K562 (cell line): Measurements from ENCODE around the gene SYNGR1. TPM values are rescaled to one million over a fixed set of nuclear protein-coding genes. Genes with fewer than 3 reads are reported as not detected.
"Not testable (repeated sequence)": the region's sequence is repeated elsewhere in the genome, so short reads cannot be mapped to it uniquely, and the experiment has no call there.

Experiments used
- ATAC-seq: fragments of 200-7000 bp; cut with Tn5 transposase; 3 replicates; pipeline ENCODE4 v1.9.1; 2020; ENCODE audit warnings: moderate library complexity
- BruUV-seq: library from RNA; stranded (reverse); fragments of 400-500 nt; replicated peaks from 2 replicates; lab custom pipeline; 2021; lab: Mats Ljungman, UMichigan
- CTCF ChIA-PET: fragments of 300-600 bp; formaldehyde crosslinking; extraction: SDS; loops from one replicate; lab custom pipeline; 2021; ENCODE audit warnings: low intra/inter-chr PET ratio; lab: Yijun Ruan, JAX
- POLR2A ChIA-PET: fragments of 300-600, 350-650 bp; sonication (Branson Sonifier 250); formaldehyde crosslinking; extraction: SDS; loops from one replicate; lab custom pipeline; 2021; ENCODE audit warnings: antibody characterized with exemption, inconsistent platforms; lab: Yijun Ruan, JAX
- DNase-seq, 4 experiments: peaks; one replicate each; pipeline versions ENCODE4 v3.0.0 to v3.0.0-alpha.2; 2011 to 2018; ENCODE audit warnings: low spot score in 3 of 4, mixed read lengths in 3 of 4; ENCODE audit errors: extremely low read depth in 1 of 4
- FAIRE-seq: peaks from 2 replicates; lab custom pipeline; 2011; peaks lifted over from hg19 to GRCh38; lab: Jason Lieb, UNC
- H2AFZ ChIP-seq: 2 replicates; pipeline ENCODE4 v1.6.0; 2011; ENCODE audit warnings: low read depth, low read length, control low read depth, inconsistent platforms
- H3K27ac ChIP-seq: fragments of 200-600 bp; 3 replicates; pipeline ENCODE4 v1.8.0; 2011; ENCODE audit warnings: low read depth, mild to moderate bottlenecking, control low read depth, inconsistent platforms, low read length, moderate library complexity, mixed read lengths; ENCODE audit errors: extremely low read depth
- H3K27me3 ChIP-seq, 2 experiments: fragments of 300-600 bp in 1 of 2; 2 replicates in 1 of 2; 3 replicates in 1 of 2; pipeline versions ENCODE4 v1.6.0 to v1.8.0; 2011; ENCODE audit warnings: inconsistent platforms in 2 of 2, low read length in 2 of 2, mild to moderate bottlenecking in 1 of 2, mixed read lengths in 1 of 2, moderate library complexity in 1 of 2; ENCODE audit not compliant: control insufficient read depth in 2 of 2, insufficient read depth in 2 of 2
- H3K36me3 ChIP-seq: fragments of 300-600 bp; 3 replicates; pipeline ENCODE4 v1.8.0; 2011; ENCODE audit warnings: mild to moderate bottlenecking, low read length, inconsistent platforms; ENCODE audit not compliant: control insufficient read depth, insufficient read depth
- H3K4me1 ChIP-seq, 2 experiments: fragments of 200-600 bp in 1 of 2; replicated peaks in 1 of 2; 2 replicates in 1 of 2; 3 replicates in 1 of 2; pipeline versions ENCODE4 v1.5.1 to v1.8.0; 2011; ENCODE audit warnings: inconsistent platforms in 2 of 2, low read length in 2 of 2, mild to moderate bottlenecking in 1 of 2, mixed read lengths in 1 of 2, moderate library complexity in 1 of 2; ENCODE audit not compliant: control insufficient read depth in 2 of 2, insufficient read depth in 2 of 2
- H3K4me2 ChIP-seq: 2 replicates; pipeline ENCODE4 v1.6.1; 2011; ENCODE audit warnings: low read length, control low read depth, inconsistent platforms, mixed read lengths; ENCODE audit not compliant: insufficient read depth
- H3K4me3 ChIP-seq: fragments of 200-600 bp; sonication (generic), shearing (Covaris generic); 2 replicates; pipeline ENCODE4 v1.5.1; 2016; ENCODE audit warnings: control low read depth, inconsistent platforms
- H3K79me2 ChIP-seq: fragments of 200-600 bp; 3 replicates; pipeline ENCODE4 v1.8.0; 2011; ENCODE audit warnings: low read length, inconsistent platforms; ENCODE audit not compliant: control insufficient read depth, insufficient read depth
- H3K9ac ChIP-seq, 2 experiments: 2 replicates each; pipeline versions ENCODE4 v1.6.0 to v1.6.1; 2011; ENCODE audit warnings: low read depth in 2 of 2, low read length in 2 of 2, control low read depth in 1 of 2, inconsistent platforms in 1 of 2, mild to moderate bottlenecking in 1 of 2, mixed read lengths in 1 of 2; ENCODE audit not compliant: insufficient read depth in 1 of 2
- H3K9me1 ChIP-seq: one replicate; pipeline ENCODE4 v1.6.0; 2011; ENCODE audit warnings: inconsistent platforms, mild to moderate bottlenecking, low read length, moderate library complexity; ENCODE audit not compliant: control insufficient read depth, insufficient read depth
- H3K9me3 ChIP-seq: replicated peaks from 2 replicates; pipeline ENCODE4 v1.5.1; 2011; ENCODE audit warnings: low read depth, low read length, inconsistent platforms; ENCODE audit not compliant: control insufficient read depth, insufficient read depth
- H4K20me1 ChIP-seq: replicated peaks from 2 replicates; pipeline ENCODE4 v1.6.1; 2011; ENCODE audit warnings: low read length, inconsistent platforms, mixed read lengths; ENCODE audit not compliant: control insufficient read depth, insufficient read depth
- MEIS2 ChIP-seq: fragments of 450-650 bp; IDR thresholded peaks from 2 replicates; pipeline ENCODE4 v1.6.1; 2014; ENCODE audit warnings: mild to moderate bottlenecking; ENCODE audit not compliant: partially characterized antibody
- ZC3H11A ChIP-seq: IDR thresholded peaks from 2 replicates; pipeline ENCODE4 v1.6.1; 2012; ENCODE audit warnings: low read depth, low read length, improper control_type of control experiment
- WGBS: fragments of 100-300 bp; shearing (Covaris generic); methylation state at CpG from one replicate; pipeline ENCODE4 v1.1.6; 2016; ENCODE audit warnings: low coverage, mixed read lengths; ENCODE audit not compliant: insufficient coverage; ENCODE audit errors: missing lambda C conversion rate; 5-methylcytosine and 5-hydroxymethylcytosine counted together
- in situ Hi-C: fragments of 300-500 bp; cut with MboI; formaldehyde crosslinking; loops from 4 replicates; pipeline ENCODE4 v1.15.0; 2018; ENCODE audit warnings: inconsistent platforms, mixed read lengths
- intact Hi-C: fragments of 100-400 bp; cut with micrococcal nuclease; formaldehyde crosslinking; loops from 2 replicates; pipeline ENCODE4 v1.14.2; 2022
- polyA plus RNA-seq, 8 experiments: library from polyadenylated mRNA; depleted of rRNA in 4 of 8; stranded (reverse) in 5 of 8; unstranded in 3 of 8; fragments of >200 nt; fragmentation: Nextera tagmentation in 2 of 8; fragmentation: Illumina TruSeq in 1 of 8; extraction: Ambion mirVana in 2 of 8; extraction: Trizol in 1 of 8; gene quantifications; 2 replicates each; pipeline versions ENCODE4 v1.2.1 to v1.2.3, GENCODE V29; 2011 to 2014; ENCODE audit warnings: inconsistent platforms in 1 of 8, missing spikeins in 1 of 8
- total RNA-seq, 7 experiments: library from RNA; depleted of rRNA in 6 of 7; stranded (reverse); fragments of >200 nt in 6 of 7; fragmentation: Illumina TruSeq in 2 of 7; extraction: Trizol in 2 of 7; gene quantifications; 2 replicates each; pipeline versions ENCODE4 v1.2.1 to v1.2.3, GENCODE V29; 2011 to 2021; ENCODE audit warnings: low replicate concordance in 1 of 7
- TF ChIP-seq, protein P1 (sequence below), 2 experiments: fragments of 150-350 bp in 1 of 2; IDR thresholded peaks; 2 replicates each; pipeline ENCODE4 v1.6.1; 2012 to 2016; ENCODE audit warnings: low read depth in 2 of 2, low read length in 2 of 2, mild to moderate bottlenecking in 1 of 2, moderate library complexity in 1 of 2

SYNGR1 gene
- total and polyA plus RNA-seq, 9 of the 15 experiments (the other 6 are each of a cell fraction or from before 2014, with no cell fraction given): 1.8 to 15.9 (median 5.5) TPM

DNA sequence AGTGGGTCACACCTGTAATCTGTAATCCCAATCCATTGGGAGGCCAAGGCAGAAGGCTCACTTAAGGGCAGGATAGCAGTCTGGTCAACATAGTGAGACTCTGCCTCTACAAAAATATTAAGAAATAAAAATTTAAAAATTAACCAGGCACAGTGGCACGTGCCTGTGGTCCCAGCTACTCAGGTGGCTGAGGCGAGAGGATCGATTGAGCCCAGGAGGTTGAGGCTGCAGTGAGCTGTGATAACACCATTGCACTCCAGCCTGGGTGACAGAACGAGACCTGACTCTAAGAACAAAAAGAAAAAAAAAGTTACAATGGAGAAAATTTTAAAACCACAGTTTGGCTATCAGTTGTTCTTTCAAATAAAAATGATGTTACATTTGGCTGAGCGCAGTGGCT is 13.4 kb upstream of the SYNGR1 start (continued):
- TF ChIP-seq, protein P1, sequence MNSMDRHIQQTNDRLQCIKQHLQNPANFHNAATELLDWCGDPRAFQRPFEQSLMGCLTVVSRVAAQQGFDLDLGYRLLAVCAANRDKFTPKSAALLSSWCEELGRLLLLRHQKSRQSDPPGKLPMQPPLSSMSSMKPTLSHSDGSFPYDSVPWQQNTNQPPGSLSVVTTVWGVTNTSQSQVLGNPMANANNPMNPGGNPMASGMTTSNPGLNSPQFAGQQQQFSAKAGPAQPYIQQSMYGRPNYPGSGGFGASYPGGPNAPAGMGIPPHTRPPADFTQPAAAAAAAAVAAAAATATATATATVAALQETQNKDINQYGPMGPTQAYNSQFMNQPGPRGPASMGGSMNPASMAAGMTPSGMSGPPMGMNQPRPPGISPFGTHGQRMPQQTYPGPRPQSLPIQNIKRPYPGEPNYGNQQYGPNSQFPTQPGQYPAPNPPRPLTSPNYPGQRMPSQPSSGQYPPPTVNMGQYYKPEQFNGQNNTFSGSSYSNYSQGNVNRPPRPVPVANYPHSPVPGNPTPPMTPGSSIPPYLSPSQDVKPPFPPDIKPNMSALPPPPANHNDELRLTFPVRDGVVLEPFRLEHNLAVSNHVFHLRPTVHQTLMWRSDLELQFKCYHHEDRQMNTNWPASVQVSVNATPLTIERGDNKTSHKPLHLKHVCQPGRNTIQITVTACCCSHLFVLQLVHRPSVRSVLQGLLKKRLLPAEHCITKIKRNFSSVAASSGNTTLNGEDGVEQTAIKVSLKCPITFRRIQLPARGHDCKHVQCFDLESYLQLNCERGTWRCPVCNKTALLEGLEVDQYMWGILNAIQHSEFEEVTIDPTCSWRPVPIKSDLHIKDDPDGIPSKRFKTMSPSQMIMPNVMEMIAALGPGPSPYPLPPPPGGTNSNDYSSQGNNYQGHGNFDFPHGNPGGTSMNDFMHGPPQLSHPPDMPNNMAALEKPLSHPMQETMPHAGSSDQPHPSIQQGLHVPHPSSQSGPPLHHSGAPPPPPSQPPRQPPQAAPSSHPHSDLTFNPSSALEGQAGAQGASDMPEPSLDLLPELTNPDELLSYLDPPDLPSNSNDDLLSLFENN (IDR thresholded peaks at IDR 0.05; ENCODE audit: low read depth in 2 of 2, low read length in 2 of 2): no peak
- TF ChIP-seq ZC3H11A: no peak
- TF ChIP-seq MEIS2: no peak
- TF ChIP-seq, all 486 proteins: peak for 0

GRCh38 chr22:39339775-39340174 is 10.0 kb upstream of the SYNGR1 start:
- FAIRE-seq, H3K9me1 ChIP-seq, in situ Hi-C loops, intact Hi-C loops, H3K27me3 ChIP-seq, H3K9me3 ChIP-seq, DNase-seq, ATAC-seq, H3K4me1 ChIP-seq, H3K27ac ChIP-seq, CTCF ChIA-PET, H3K36me3 ChIP-seq, H3K4me3 ChIP-seq, H2AFZ ChIP-seq, BruUV-seq, H3K4me2 ChIP-seq, H3K9ac ChIP-seq, H4K20me1 ChIP-seq, H3K79me2 ChIP-seq: not testable (repeated sequence)
- POLR2A ChIA-PET: interaction anchor here (1.3 to 2.1 kb wide), 2 partner anchors 20 to 21 kb away, joined by 3 to 8 read pairs; partner anchors contain the start of gene RPL3
- 77% methylated on average over 4 of the region's 7 CpGs for WGBS
